Hepatocyte (in vitro differentiated cells): ENCODE results near the gene RAPGEF4.

ENCODE experiments used
- EZH2 ChIP-seq: fragments of 200-600 bp; sonication (generic); IDR thresholded peaks from 2 replicates; pipeline ENCODE4 v1.6.1; 2016; ENCODE audit warnings: antibody characterized with exemption, mild to moderate bottlenecking, borderline replicate concordance
- EZH2phosphoT487 ChIP-seq: fragments of 200-600 bp; sonication (generic); IDR thresholded peaks from one replicate; pipeline ENCODE4 v1.6.1; 2018; ENCODE audit warnings: antibody characterized with exemption, mild to moderate bottlenecking, low read depth, moderate library complexity; ENCODE audit not compliant: unreplicated experiment, severe bottlenecking
- TF ChIP-seq, protein P1 (sequence below): fragments of 200-600 bp; sonication (generic); IDR thresholded peaks from 2 replicates; pipeline ENCODE4 v1.5.1; 2016; ENCODE audit warnings: antibody characterized with exemption, mild to moderate bottlenecking; ENCODE audit not compliant: poor library complexity

- TF ChIP-seq, protein P1, sequence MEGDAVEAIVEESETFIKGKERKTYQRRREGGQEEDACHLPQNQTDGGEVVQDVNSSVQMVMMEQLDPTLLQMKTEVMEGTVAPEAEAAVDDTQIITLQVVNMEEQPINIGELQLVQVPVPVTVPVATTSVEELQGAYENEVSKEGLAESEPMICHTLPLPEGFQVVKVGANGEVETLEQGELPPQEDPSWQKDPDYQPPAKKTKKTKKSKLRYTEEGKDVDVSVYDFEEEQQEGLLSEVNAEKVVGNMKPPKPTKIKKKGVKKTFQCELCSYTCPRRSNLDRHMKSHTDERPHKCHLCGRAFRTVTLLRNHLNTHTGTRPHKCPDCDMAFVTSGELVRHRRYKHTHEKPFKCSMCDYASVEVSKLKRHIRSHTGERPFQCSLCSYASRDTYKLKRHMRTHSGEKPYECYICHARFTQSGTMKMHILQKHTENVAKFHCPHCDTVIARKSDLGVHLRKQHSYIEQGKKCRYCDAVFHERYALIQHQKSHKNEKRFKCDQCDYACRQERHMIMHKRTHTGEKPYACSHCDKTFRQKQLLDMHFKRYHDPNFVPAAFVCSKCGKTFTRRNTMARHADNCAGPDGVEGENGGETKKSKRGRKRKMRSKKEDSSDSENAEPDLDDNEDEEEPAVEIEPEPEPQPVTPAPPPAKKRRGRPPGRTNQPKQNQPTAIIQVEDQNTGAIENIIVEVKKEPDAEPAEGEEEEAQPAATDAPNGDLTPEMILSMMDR, result peak; percentile 61
- TF ChIP-seq EZH2, result no peak
- TF ChIP-seq EZH2phosphoT487, result no peak
These were observed 236.5 kb downstream of the RAPGEF4 start for GRCh38 chr2:172972005-172972619.
